ENCODE data around the gene MCC.

DNA sequence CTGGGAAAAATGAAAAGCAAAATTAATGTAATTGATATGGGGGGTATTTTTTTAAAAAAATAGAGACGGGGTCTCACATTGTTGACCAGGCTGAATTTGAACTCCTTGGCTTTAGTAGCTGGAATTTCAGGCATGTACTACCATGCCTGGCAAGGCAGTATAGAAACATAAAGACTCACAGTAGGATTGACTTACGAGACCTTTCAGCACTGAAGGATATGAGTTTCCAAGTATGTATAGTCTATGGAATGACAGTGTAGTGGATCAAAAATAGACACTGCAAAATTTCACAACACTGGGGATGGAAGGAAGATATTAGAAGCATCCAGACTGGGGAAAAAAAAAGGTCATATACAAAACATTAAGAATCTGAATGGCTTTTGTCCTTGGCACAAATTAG lies 504.9 kb downstream of the MCC start:
- no peak for TF ChIP-seq EZH2phosphoT487 (IDR thresholded peaks at IDR 0.05; ENCODE audit: borderline replicate concordance, low read depth, low read length)
- TF ChIP-seq, protein P1, sequence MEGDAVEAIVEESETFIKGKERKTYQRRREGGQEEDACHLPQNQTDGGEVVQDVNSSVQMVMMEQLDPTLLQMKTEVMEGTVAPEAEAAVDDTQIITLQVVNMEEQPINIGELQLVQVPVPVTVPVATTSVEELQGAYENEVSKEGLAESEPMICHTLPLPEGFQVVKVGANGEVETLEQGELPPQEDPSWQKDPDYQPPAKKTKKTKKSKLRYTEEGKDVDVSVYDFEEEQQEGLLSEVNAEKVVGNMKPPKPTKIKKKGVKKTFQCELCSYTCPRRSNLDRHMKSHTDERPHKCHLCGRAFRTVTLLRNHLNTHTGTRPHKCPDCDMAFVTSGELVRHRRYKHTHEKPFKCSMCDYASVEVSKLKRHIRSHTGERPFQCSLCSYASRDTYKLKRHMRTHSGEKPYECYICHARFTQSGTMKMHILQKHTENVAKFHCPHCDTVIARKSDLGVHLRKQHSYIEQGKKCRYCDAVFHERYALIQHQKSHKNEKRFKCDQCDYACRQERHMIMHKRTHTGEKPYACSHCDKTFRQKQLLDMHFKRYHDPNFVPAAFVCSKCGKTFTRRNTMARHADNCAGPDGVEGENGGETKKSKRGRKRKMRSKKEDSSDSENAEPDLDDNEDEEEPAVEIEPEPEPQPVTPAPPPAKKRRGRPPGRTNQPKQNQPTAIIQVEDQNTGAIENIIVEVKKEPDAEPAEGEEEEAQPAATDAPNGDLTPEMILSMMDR (conservative IDR thresholded peaks at IDR 0.05; ENCODE audit: low read length), result no peak
